SU-DHL-6 (cell line): ENCODE data around the gene ITGB5.

Source experiments
- H2AFZ ChIP-seq: fragments of 200-600 bp; sonication (generic); 2 replicates; pipeline ENCODE4 v1.6.1; 2014; ENCODE audit warnings: low read depth, mild to moderate bottlenecking, moderate library complexity, mixed read lengths, antibody characterized with exemption, low read length; ENCODE audit not compliant: severe bottlenecking
- H3F3A ChIP-seq: fragments of 200-600 bp; shearing (Covaris generic); 2 replicates; pipeline ENCODE4 v1.6.0; 2016; ENCODE audit warnings: antibody characterized with exemption, mild to moderate bottlenecking; ENCODE audit not compliant: insufficient read depth
- H3K27ac ChIP-seq: fragments of 200-600 bp; sonication (generic); 2 replicates; pipeline ENCODE4 v1.5.1; 2016; ENCODE audit warnings: low read depth, mild to moderate bottlenecking, low read length, moderate library complexity, mixed read lengths
- H3K27me3 ChIP-seq: fragments of 200-600 bp; sonication (generic), shearing (Covaris generic); 2 replicates; pipeline ENCODE4 v1.6.0; 2014; ENCODE audit warnings: mild to moderate bottlenecking, low read length
- H3K36me3 ChIP-seq: fragments of 200-600 bp; sonication (generic); 2 replicates; pipeline ENCODE4 v1.6.1; 2014; ENCODE audit warnings: mild to moderate bottlenecking, low read length, mixed read lengths
- H3K4me2 ChIP-seq: fragments of 300-600, 200-600 bp; shearing (Covaris generic), sonication (generic); 2 replicates; pipeline ENCODE4 v1.6.0; 2014; ENCODE audit warnings: low read length, low read depth, mild to moderate bottlenecking; ENCODE audit not compliant: poor library complexity, severe bottlenecking
- H3K4me3 ChIP-seq: fragments of 200-600 bp; sonication (generic); 2 replicates; pipeline ENCODE4 v1.5.1; 2014; ENCODE audit warnings: antibody characterized with exemption, low read length, mild to moderate bottlenecking, mixed read lengths; ENCODE audit not compliant: insufficient read depth, poor library complexity, severe bottlenecking
- H3K79me2 ChIP-seq: fragments of 200-600 bp; sonication (generic); 2 replicates; pipeline ENCODE4 v1.6.1; 2014; ENCODE audit warnings: mild to moderate bottlenecking, low read length, moderate library complexity; ENCODE audit not compliant: insufficient read depth
- H3K9ac ChIP-seq: fragments of 200-600 bp; sonication (generic); 2 replicates; pipeline ENCODE4 v1.7.0; 2014; ENCODE audit warnings: mild to moderate bottlenecking, low read length
- H3K9me2 ChIP-seq: fragments of 200-600 bp; sonication (generic); replicated peaks from 2 replicates; pipeline ENCODE4 v1.6.1; 2014; ENCODE audit warnings: low read length; ENCODE audit not compliant: insufficient read depth
- H3K9me3 ChIP-seq: fragments of 200-600 bp; sonication (generic); 2 replicates; pipeline ENCODE4 v1.6.1; 2014; ENCODE audit warnings: low read length, mixed read lengths; ENCODE audit not compliant: insufficient read depth
- H4K20me1 ChIP-seq: fragments of 200-600 bp; sonication (generic); 2 replicates; pipeline ENCODE4 v1.6.1; 2014; ENCODE audit warnings: low read depth, mild to moderate bottlenecking, antibody characterized with exemption, low read length, moderate library complexity, mixed read lengths
- CTCF ChIP-seq: fragments of 200-600 bp; sonication (generic); IDR thresholded peaks from one replicate; pipeline ENCODE4 v1.5.1; 2017; ENCODE audit warnings: antibody characterized with exemption, mild to moderate bottlenecking, low read length, moderate library complexity; ENCODE audit not compliant: insufficient read depth, poor library complexity, severe bottlenecking
- EZH2phosphoT487 ChIP-seq: fragments of 200-600 bp; sonication (generic), shearing (Covaris generic); conservative IDR thresholded peaks from 2 replicates; pipeline ENCODE4 v1.6.1; 2018; ENCODE audit warnings: mild to moderate bottlenecking, antibody characterized with exemption, low read length, moderate library complexity, mixed read lengths

Gene ITGB5

GRCh38 chr3:124823206-124823605 lies 64.0 kb downstream of the ITGB5 start:
- no peak overlapping the region for H3K27ac ChIP-seq
- no peak overlapping the region for H3K9ac ChIP-seq
- H4K20me1 ChIP-seq, result no peaks in the 10 kb centered on the region
- H3F3A ChIP-seq, result no peaks in the 10 kb centered on the region
- no peak overlapping the region for H3K4me3 ChIP-seq
- no peaks in the 10 kb centered on the region for H3K27me3 ChIP-seq
- TF ChIP-seq CTCF (no peak), EZH2phosphoT487 (no peak)
- no peaks in the 10 kb centered on the region for H3K9me3 ChIP-seq
- H3K79me2 ChIP-seq, result no peaks in the 10 kb centered on the region
- H3K36me3 ChIP-seq, result no peaks in the 10 kb centered on the region
- H3K9me2 ChIP-seq, result no peaks in the 10 kb centered on the region
- no peak overlapping the region for H3K4me2 ChIP-seq
- no peak overlapping the region for H2AFZ ChIP-seq

DNA sequence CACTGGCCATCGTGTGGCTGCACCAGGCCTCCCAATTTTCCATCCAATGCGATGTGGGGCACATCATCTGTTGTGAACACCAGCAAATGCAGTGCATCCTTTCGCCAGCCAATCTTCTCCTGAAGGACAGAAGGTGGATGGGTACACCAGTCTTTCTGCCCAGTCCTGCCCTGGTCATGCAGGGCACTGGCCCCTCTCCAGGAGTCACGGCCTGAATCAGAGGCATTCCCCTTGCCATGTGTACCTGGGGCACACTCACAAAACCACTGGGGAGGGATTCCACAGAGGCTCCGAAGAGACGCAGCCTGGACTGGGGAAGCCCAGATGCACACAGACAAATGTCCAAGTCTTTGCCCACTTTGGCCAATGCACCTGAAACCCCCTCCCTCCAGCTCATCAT lies 65.8 kb downstream of the ITGB5 start:
- H2AFZ ChIP-seq, result no peak overlapping the region
- no peaks in the 10 kb centered on the region for H4K20me1 ChIP-seq
- H3K9ac ChIP-seq, result no peak overlapping the region
- H3K79me2 ChIP-seq, result no peaks in the 10 kb centered on the region
- H3K36me3 ChIP-seq, result no peaks in the 10 kb centered on the region
- H3F3A ChIP-seq, result no peaks in the 10 kb centered on the region
- H3K9me2 ChIP-seq, result no peaks in the 10 kb centered on the region
- H3K4me2 ChIP-seq, result no peak overlapping the region
- H3K27ac ChIP-seq, result no peak overlapping the region
- no peak overlapping the region for H3K4me3 ChIP-seq
- H3K9me3 ChIP-seq, result no peaks in the 10 kb centered on the region
- H3K27me3 ChIP-seq, result no peaks in the 10 kb centered on the region
- no peak for TF ChIP-seq CTCF
- TF ChIP-seq EZH2phosphoT487, result no peak

DNA sequence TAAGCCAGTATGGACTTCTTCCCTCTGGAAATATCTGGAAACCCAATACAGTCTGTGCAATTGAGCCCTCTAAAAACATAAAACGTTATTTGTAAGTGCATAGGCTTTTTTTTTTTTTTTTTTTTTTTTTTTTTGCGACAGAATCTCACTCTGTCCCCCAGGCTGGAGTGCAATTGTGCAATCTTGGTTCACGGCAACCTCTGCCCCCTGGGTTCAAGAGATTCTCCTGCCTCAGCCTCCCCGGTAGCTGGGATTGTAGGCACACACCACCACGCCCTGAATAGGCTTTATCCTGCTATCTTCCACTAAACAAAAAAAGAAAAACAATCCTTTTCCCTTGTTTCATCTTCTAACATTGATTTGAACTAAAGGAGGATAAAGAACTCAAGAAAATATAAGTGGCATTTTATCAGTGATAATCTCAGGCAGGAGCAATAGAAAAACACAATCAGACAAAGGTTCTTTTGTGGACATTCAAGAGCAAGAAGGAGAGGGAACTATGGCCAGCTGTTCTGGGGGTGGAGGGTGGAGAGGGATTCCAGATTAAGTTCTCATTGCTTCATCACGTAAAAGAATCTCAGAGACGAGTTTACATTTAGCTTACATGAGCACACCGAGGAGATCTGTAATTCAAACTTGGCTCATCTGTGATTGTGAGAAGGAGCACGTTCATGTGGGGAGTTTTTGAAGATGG lies 68.6 kb downstream of the ITGB5 start:
- Histone ChIP-seq H3K4me2 (no peak overlapping the region), H2AFZ (no peak overlapping the region), H3K9me3 (no peaks in the 10 kb centered on the region), H3K4me3 (no peak overlapping the region), H3K36me3 (no peaks in the 10 kb centered on the region), H3K27me3 (no peaks in the 10 kb centered on the region), H3K9ac (no peak overlapping the region), H3K27ac (no peak overlapping the region), H3F3A (no peaks in the 10 kb centered on the region), H3K79me2 (no peaks in the 10 kb centered on the region), H3K9me2 (no peaks in the 10 kb centered on the region), H4K20me1 (no peaks in the 10 kb centered on the region)
- TF ChIP-seq CTCF (no peak), EZH2phosphoT487 (no peak)
